Left ventricle myocardium inferior (tissue), 1 donor: ENCODE data around the gene IL22RA1. TPM values are rescaled to one million over a fixed set of nuclear protein-coding genes. Genes with fewer than 3 reads are reported as not detected.

Source experiments
- DNase-seq: peaks from one replicate; pipeline ENCODE4 v3.0.0-alpha.2; 2020
- H3K27ac ChIP-seq: fragments of 200-600 bp; replicated peaks from 2 replicates; pipeline ENCODE4 v1.8.0; 2021
- H3K27me3 ChIP-seq: fragments of 200-600 bp; 2 replicates; pipeline ENCODE4 v1.8.0; 2021; ENCODE audit warnings: low read depth
- H3K36me3 ChIP-seq: fragments of 200-600 bp; 2 replicates; pipeline ENCODE4 v1.8.0; 2021
- H3K4me1 ChIP-seq: fragments of 200-600 bp; 2 replicates; pipeline ENCODE4 v1.8.0; 2021
- H3K4me3 ChIP-seq: fragments of 200-600 bp; 2 replicates; pipeline ENCODE4 v1.8.0; 2021; ENCODE audit warnings: mild to moderate bottlenecking, moderate library complexity
- H3K9me3 ChIP-seq: fragments of 200-600 bp; replicated peaks from 2 replicates; pipeline ENCODE4 v1.8.0; 2021
- CTCF ChIP-seq: fragments of 200-600 bp; IDR thresholded peaks from 2 replicates; pipeline ENCODE4 v1.8.0; 2021; ENCODE audit warnings: antibody characterized with exemption, mild to moderate bottlenecking, borderline replicate concordance
- intact Hi-C: fragments of 100-400 bp; cut with micrococcal nuclease; formaldehyde crosslinking; loops from one replicate; pipeline ENCODE4 v1.11.0; 2022
- total RNA-seq: library from RNA; stranded (reverse); fragmentation: NEBNext Ultra II Directional; extraction: Animal tissue kit (Norgen Biotek cat#: 25700); gene quantifications from one replicate; pipeline ENCODE4 v1.2.1, GENCODE V29; 2021
- donor health status: DM: no; HTN: yes; CAD: no; lungs with severe emphysema.

IL22RA1 gene
- total RNA-seq, 1 donor from 2014 or later: 0.14 TPM

GRCh38 chr1:24133819-24134218 is 9.1 kb downstream of the IL22RA1 start:
- Histone ChIP-seq H3K27ac (no peak overlapping the region), H3K36me3 (no peaks in the 10 kb centered on the region), H3K9me3 (peaks cover 17% of the 10 kb centered on the region), H3K4me1 (no peaks in the 10 kb centered on the region), H3K27me3 (no peaks in the 10 kb centered on the region), H3K4me3 (no peak overlapping the region)
- TF ChIP-seq CTCF: no peak
- no peak for DNase-seq
- intact Hi-C loops: no loop called here

- TF ChIP-seq CTCF: no peak
- H3K4me3 ChIP-seq: no peak overlapping the region
- no peak for DNase-seq
- no peaks in the 10 kb centered on the region for H3K36me3 ChIP-seq
- H3K27me3 ChIP-seq: no peaks in the 10 kb centered on the region
- intact Hi-C loops: no loop called here
- H3K9me3 ChIP-seq: peaks cover 17% of the 10 kb centered on the region
- peaks cover 14% of the 10 kb centered on the region for H3K4me1 ChIP-seq
- no peak overlapping the region for H3K27ac ChIP-seq
These were observed 12.6 kb downstream of the IL22RA1 start for GRCh38 chr1:24130385-24130784.

GRCh38 chr1:24127801-24128363 is 15.1 kb downstream of the IL22RA1 start:
- Histone ChIP-seq H3K9me3 (peaks cover 17% of the 10 kb centered on the region), H3K4me3 (no peak overlapping the region), H3K27ac (no peak overlapping the region), H3K27me3 (no peaks in the 10 kb centered on the region), H3K36me3 (no peaks in the 10 kb centered on the region), H3K4me1 (peaks cover 14% of the 10 kb centered on the region)
- intact Hi-C loops: no loop called here
- DNase-seq: no peak
- TF ChIP-seq CTCF: no peak

GRCh38 chr1:24127134-24127800 is 15.7 kb downstream of the IL22RA1 start:
- TF ChIP-seq CTCF: no peak
- intact Hi-C loops: no loop called here
- no peak for DNase-seq
- Histone ChIP-seq H3K27me3 (no peaks in the 10 kb centered on the region), H3K27ac (peak overlapping the region; percentile 78), H3K4me3 (no peak overlapping the region), H3K4me1 (peaks cover 14% of the 10 kb centered on the region), H3K36me3 (no peaks in the 10 kb centered on the region), H3K9me3 (peaks cover 17% of the 10 kb centered on the region)

GRCh38 chr1:24126672-24127023 is 16.3 kb downstream of the IL22RA1 start:
- Histone ChIP-seq H3K27ac (peak overlapping the region; percentile 78), H3K36me3 (no peaks in the 10 kb centered on the region), H3K4me1 (peaks cover 14% of the 10 kb centered on the region), H3K27me3 (no peaks in the 10 kb centered on the region), H3K9me3 (peaks cover 17% of the 10 kb centered on the region), H3K4me3 (no peak overlapping the region)
- no peak for DNase-seq
- TF ChIP-seq CTCF: no peak
- intact Hi-C loops: no loop called here
